WI38 (cell line): ENCODE measurements around the gene APOM.

Experiments
- H3K4me3 ChIP-seq: 2 replicates; pipeline ENCODE4 v1.5.1; 2011; ENCODE audit warnings: low read depth, mild to moderate bottlenecking, control low read depth, low read length
- CTCF ChIP-seq: IDR thresholded peaks from 2 replicates; pipeline ENCODE4 v1.5.1; 2012; ENCODE audit warnings: low read depth, mild to moderate bottlenecking, control low read depth, low read length

Gene APOM

GRCh38 chr6:31665501-31666336 is 10.0 kb downstream of the APOM start, which contains the start of gene CSNK2B:
CSNK2B (plus strand) TSS chr6:31666080; CDS start chr6:31666832, 752 bp downstream.
- no peak for TF ChIP-seq CTCF

GRCh38 chr6:31666337-31666965 is 10.8 kb downstream of the APOM start:
- H3K4me3 ChIP-seq, result peak overlapping the region; percentile 69
- no peak for TF ChIP-seq CTCF

More at GRCh38 chr6:31665501-31666336, 10.0 kb downstream of the APOM start, which contains the start of gene CSNK2B:
- H3K4me3 ChIP-seq, result peak within 1 kb of the TSS; percentile 69

- no peak within 1 kb of the TSS for H3K4me3 ChIP-seq
- TF ChIP-seq CTCF, result no peak
Measured at GRCh38 chr6:31669676-31670075, 14.0 kb downstream of the APOM start, which contains the start of gene LY6G5B. LY6G5B (plus strand) TSS chr6:31669976; CDS start chr6:31670951, 975 bp downstream.

GRCh38 chr6:31676322-31676903 is 20.7 kb downstream of the APOM start:
- no peak for TF ChIP-seq CTCF
- H3K4me3 ChIP-seq, result no peak overlapping the region

- TF ChIP-seq CTCF, result no peak
- H3K4me3 ChIP-seq, result no peak overlapping the region
Measured at GRCh38 chr6:31676904-31677303, 21.2 kb downstream of the APOM start.

- no peak for TF ChIP-seq CTCF
Measured at GRCh38 chr6:31677955-31678354, 22.3 kb downstream of the APOM start.

More at GRCh38 chr6:31677955-31678354, 22.3 kb downstream of the APOM start:
- no peak overlapping the region for H3K4me3 ChIP-seq
